ENCODE results near the gene ZNF121.

Gene ZNF121

GRCh38 chr19:9535934-9536333 is 48.4 kb downstream of the ZNF121 start:
- H3K4me3 ChIP-seq (ENCODE audit: low read length) = no peak overlapping the region
- peaks cover 25% of the 10 kb centered on the region for H3K9me3 ChIP-seq (ENCODE audit: control insufficient read depth, insufficient read depth, low read length)
- peaks cover 15% of the 10 kb centered on the region for H3K79me2 ChIP-seq (ENCODE audit: control insufficient read depth, low read length)
- no peak overlapping the region for H3K27ac ChIP-seq (ENCODE audit: low read depth, low read length)
- H4K20me1 ChIP-seq (ENCODE audit: control insufficient read depth, insufficient read depth, low read depth, low read length) = no peaks in the 10 kb centered on the region
- no peaks in the 10 kb centered on the region for H3K27me3 ChIP-seq (ENCODE audit: control insufficient read depth, low read length)
- peaks cover 53% of the 10 kb centered on the region for H3K36me3 ChIP-seq (ENCODE audit: control insufficient read depth, low read length)
- no peak overlapping the region for H3K4me2 ChIP-seq (ENCODE audit: low read length)
- TF ChIP-seq CTCF (IDR thresholded peaks at IDR 0.05; ENCODE audit: low read depth, low read length, poor library complexity, severe bottlenecking) = no peak
- TF ChIP-seq EZH2phosphoT487 (IDR thresholded peaks at IDR 0.05; ENCODE audit: borderline replicate concordance, low read length) = no peak
- peaks cover 12% of the 10 kb centered on the region for H3K4me1 ChIP-seq (ENCODE audit: control insufficient read depth, low read length)
- H3F3A ChIP-seq (ENCODE audit: control insufficient read depth, insufficient read depth) = no peaks in the 10 kb centered on the region
- no peaks in the 10 kb centered on the region for H3K9me2 ChIP-seq (replicated peaks; ENCODE audit: control insufficient read depth, low read length)

- no peaks in the 10 kb centered on the region for H3K4me1 ChIP-seq (ENCODE audit: control insufficient read depth, low read length)
- peaks cover 84% of the 10 kb centered on the region for H3K36me3 ChIP-seq (ENCODE audit: control insufficient read depth, low read length)
- H3K9me3 ChIP-seq (ENCODE audit: control insufficient read depth, insufficient read depth, low read length) = peaks cover 39% of the 10 kb centered on the region
- H3K9me2 ChIP-seq (replicated peaks; ENCODE audit: control insufficient read depth, low read length) = no peaks in the 10 kb centered on the region
- no peaks in the 10 kb centered on the region for H3K27me3 ChIP-seq (ENCODE audit: control insufficient read depth, low read length)
- no peak for TF ChIP-seq EZH2phosphoT487 (IDR thresholded peaks at IDR 0.05; ENCODE audit: borderline replicate concordance, low read length)
- TF ChIP-seq CTCF (IDR thresholded peaks at IDR 0.05; ENCODE audit: low read depth, low read length, poor library complexity, severe bottlenecking) = no peak
- H3K4me2 ChIP-seq (ENCODE audit: low read length) = no peak overlapping the region
- H3F3A ChIP-seq (ENCODE audit: control insufficient read depth, insufficient read depth) = no peaks in the 10 kb centered on the region
- no peaks in the 10 kb centered on the region for H3K79me2 ChIP-seq (ENCODE audit: control insufficient read depth, low read length)
- no peak overlapping the region for H3K27ac ChIP-seq (ENCODE audit: low read depth, low read length)
- H3K4me3 ChIP-seq (ENCODE audit: low read length) = no peak overlapping the region
- no peaks in the 10 kb centered on the region for H4K20me1 ChIP-seq (ENCODE audit: control insufficient read depth, insufficient read depth, low read depth, low read length)
Measured at GRCh38 chr19:9531933-9532332, 52.4 kb downstream of the ZNF121 start.

- Histone ChIP-seq H3K9me3 (ENCODE audit: control insufficient read depth, insufficient read depth, low read length) (peaks cover 51% of the 10 kb centered on the region), H3K4me2 (ENCODE audit: low read length) (no peak overlapping the region), H3K27ac (ENCODE audit: low read depth, low read length) (no peak overlapping the region), H3F3A (ENCODE audit: control insufficient read depth, insufficient read depth) (no peaks in the 10 kb centered on the region), H3K36me3 (ENCODE audit: control insufficient read depth, low read length) (peaks cover 71% of the 10 kb centered on the region), H3K27me3 (ENCODE audit: control insufficient read depth, low read length) (no peaks in the 10 kb centered on the region), H3K4me1 (ENCODE audit: control insufficient read depth, low read length) (no peaks in the 10 kb centered on the region), H3K4me3 (ENCODE audit: low read length) (no peak overlapping the region), H3K79me2 (ENCODE audit: control insufficient read depth, low read length) (no peaks in the 10 kb centered on the region), H4K20me1 (ENCODE audit: control insufficient read depth, insufficient read depth, low read depth, low read length) (no peaks in the 10 kb centered on the region), H3K9me2 (replicated peaks; ENCODE audit: control insufficient read depth, low read length) (no peaks in the 10 kb centered on the region)
- TF ChIP-seq EZH2phosphoT487 (IDR thresholded peaks at IDR 0.05; ENCODE audit: borderline replicate concordance, low read length) (no peak), CTCF (IDR thresholded peaks at IDR 0.05; ENCODE audit: low read depth, low read length, poor library complexity, severe bottlenecking) (no peak)
Measured at GRCh38 chr19:9528757-9529336, 55.5 kb downstream of the ZNF121 start.
